BE2C (cell line): ENCODE results near the gene CD72.

Experiments
- DNase-seq: peaks from one replicate; pipeline ENCODE4 v3.0.0-alpha.2; 2020
- H3K27me3 ChIP-seq: fragments of 250-450 bp; sonication (Bioruptor Pico); 2 replicates; pipeline ENCODE4 v1.5.1; 2020; ENCODE audit warnings: mild to moderate bottlenecking
- H3K36me3 ChIP-seq: fragments of 250-450 bp; sonication (Bioruptor Pico); 2 replicates; pipeline ENCODE4 v1.5.1; 2020; ENCODE audit warnings: mild to moderate bottlenecking
- H3K4me1 ChIP-seq: fragments of 250-450 bp; sonication (Bioruptor Pico); 2 replicates; pipeline ENCODE4 v1.5.1; 2020
- H3K4me3 ChIP-seq: 2 replicates; pipeline ENCODE4 v1.5.1; 2011; ENCODE audit warnings: low read depth, low read length
- H3K9me3 ChIP-seq: fragments of 250-450 bp; sonication (Bioruptor Pico); 2 replicates; pipeline ENCODE4 v1.5.1; 2020
- CTCF ChIP-seq: IDR thresholded peaks from 2 replicates; pipeline ENCODE4 v1.5.1; 2012; ENCODE audit warnings: mild to moderate bottlenecking, low read depth, low read length

The CD72 gene

GRCh38 chr9:35653611-35654010 lies 35.4 kb upstream of the CD72 start:
- TF ChIP-seq CTCF: no peak
- H3K36me3 ChIP-seq: no peaks in the 10 kb centered on the region
- H3K9me3 ChIP-seq: no peaks in the 10 kb centered on the region
- DNase-seq: no peak
- H3K4me3 ChIP-seq: no peak overlapping the region
- H3K27me3 ChIP-seq: no peaks in the 10 kb centered on the region
- no peaks in the 10 kb centered on the region for H3K4me1 ChIP-seq

- no peak for TF ChIP-seq CTCF
- Histone ChIP-seq H3K9me3 (no peaks in the 10 kb centered on the region), H3K4me1 (no peaks in the 10 kb centered on the region), H3K4me3 (no peak overlapping the region), H3K36me3 (no peaks in the 10 kb centered on the region), H3K27me3 (no peaks in the 10 kb centered on the region)
- no peak for DNase-seq
Measured at GRCh38 chr9:35652829-35653209, 34.6 kb upstream of the CD72 start.

GRCh38 chr9:35651956-35652828 lies 34.0 kb upstream of the CD72 start:
- Histone ChIP-seq H3K4me1 (no peaks in the 10 kb centered on the region), H3K36me3 (no peaks in the 10 kb centered on the region), H3K4me3 (no peak overlapping the region), H3K9me3 (no peaks in the 10 kb centered on the region), H3K27me3 (no peaks in the 10 kb centered on the region)
- no peak for DNase-seq
- no peak for TF ChIP-seq CTCF

- Histone ChIP-seq H3K4me3 (no peak within 1 kb of the TSS), H3K36me3 (no peaks in the 10 kb centered on the region), H3K27me3 (no peaks in the 10 kb centered on the region), H3K9me3 (no peaks in the 10 kb centered on the region), H3K4me1 (no peaks in the 10 kb centered on the region)
- no peak for DNase-seq
- TF ChIP-seq CTCF: no peak
Measured at GRCh38 chr9:35650341-35651158, 32.3 kb upstream of the CD72 start, which contains the start of gene SIT1. SIT1 (minus strand) TSS chr9:35650931; CDS start chr9:35650853, 78 bp downstream.

GRCh38 chr9:35649431-35650340 lies 31.5 kb upstream of the CD72 start:
- no peaks in the 10 kb centered on the region for H3K36me3 ChIP-seq
- no peaks in the 10 kb centered on the region for H3K9me3 ChIP-seq
- no peak for DNase-seq
- H3K27me3 ChIP-seq: no peaks in the 10 kb centered on the region
- H3K4me3 ChIP-seq: no peak overlapping the region
- no peak for TF ChIP-seq CTCF
- H3K4me1 ChIP-seq: no peaks in the 10 kb centered on the region
